H9 (cell line): ENCODE measurements around the gene PNMA6E. TPM values are rescaled to one million over a fixed set of nuclear protein-coding genes. Genes with fewer than 3 reads are reported as not detected.

Experiments used
- DNase-seq: peaks from one replicate; pipeline ENCODE4 v3.0.0-alpha.2; 2017
- H2AFZ ChIP-seq: one replicate; pipeline ENCODE4 v1.6.1; 2013; ENCODE audit warnings: mild to moderate bottlenecking, low read length, control low read depth, moderate library complexity
- H2AK5ac ChIP-seq: 2 replicates; pipeline ENCODE4 v1.6.1; 2013; ENCODE audit warnings: low read length, control low read depth, mixed read lengths; ENCODE audit not compliant: insufficient read length
- H2BK120ac ChIP-seq: one replicate; pipeline ENCODE4 v1.6.1; 2013; ENCODE audit warnings: low read depth, mild to moderate bottlenecking, low read length, control low read depth, inconsistent platforms; ENCODE audit not compliant: poor library complexity, severe bottlenecking
- H2BK12ac ChIP-seq: 2 replicates; pipeline ENCODE4 v1.6.1; 2013; ENCODE audit warnings: low read length, control low read depth, mixed read lengths, low read depth; ENCODE audit not compliant: insufficient read length
- H2BK15ac ChIP-seq: 2 replicates; pipeline ENCODE4 v1.6.1; 2013; ENCODE audit warnings: low read depth, low read length, control low read depth
- H2BK20ac ChIP-seq: one replicate; pipeline ENCODE4 v1.6.1; 2013; ENCODE audit warnings: low read depth, mild to moderate bottlenecking, low read length, control low read depth, inconsistent platforms; ENCODE audit not compliant: poor library complexity, severe bottlenecking
- H2BK5ac ChIP-seq: 2 replicates; pipeline ENCODE4 v1.6.1; 2013; ENCODE audit warnings: low read length, control low read depth, mixed read lengths; ENCODE audit not compliant: insufficient read length
- H3K14ac ChIP-seq: 2 replicates; pipeline ENCODE4 v1.6.1; 2013; ENCODE audit warnings: low read length, control low read depth; ENCODE audit not compliant: insufficient read depth
- H3K18ac ChIP-seq: 2 replicates; pipeline ENCODE4 v1.6.1; 2013; ENCODE audit warnings: low read depth, mild to moderate bottlenecking, mixed read lengths, low read length, control low read depth; ENCODE audit not compliant: insufficient read length
- H3K23ac ChIP-seq: 2 replicates; pipeline ENCODE4 v1.6.1; 2013; ENCODE audit warnings: low read length, control low read depth, mixed read lengths, low read depth; ENCODE audit not compliant: insufficient read length
- H3K23me2 ChIP-seq: 2 replicates; pipeline ENCODE4 v1.6.1; 2013; ENCODE audit warnings: low read depth, mild to moderate bottlenecking, mixed read lengths, low read length, control low read depth; ENCODE audit not compliant: insufficient read length, poor library complexity, severe bottlenecking
- H3K27ac ChIP-seq: 2 replicates; pipeline ENCODE4 v1.5.1; 2013; ENCODE audit warnings: low read length, control low read depth, mixed read lengths, low read depth; ENCODE audit not compliant: insufficient read length
- H3K27me3 ChIP-seq: 2 replicates; pipeline ENCODE4 v1.6.1; 2013; ENCODE audit warnings: low read length, control low read depth, inconsistent platforms; ENCODE audit not compliant: insufficient read depth
- H3K4ac ChIP-seq: 2 replicates; pipeline ENCODE4 v1.6.1; 2013; ENCODE audit warnings: low read depth, mild to moderate bottlenecking, control low read depth, inconsistent platforms, low read length, moderate library complexity
- H3K4me1 ChIP-seq: 2 replicates; pipeline ENCODE4 v1.6.1; 2013; ENCODE audit warnings: low read length, control low read depth, inconsistent platforms; ENCODE audit not compliant: insufficient read depth
- H3K4me2 ChIP-seq: 2 replicates; pipeline ENCODE4 v1.6.1; 2013; ENCODE audit warnings: low read length, control low read depth, mixed read lengths; ENCODE audit not compliant: insufficient read length, insufficient read depth
- H3K56ac ChIP-seq: 2 replicates; pipeline ENCODE4 v1.6.1; 2013; ENCODE audit warnings: low read depth, mild to moderate bottlenecking, mixed read lengths, low read length, control low read depth; ENCODE audit not compliant: insufficient read length
- H3K79me1 ChIP-seq: 2 replicates; pipeline ENCODE4 v1.6.1; 2013; ENCODE audit warnings: low read depth, mild to moderate bottlenecking, moderate library complexity, low read length, control low read depth, inconsistent platforms; ENCODE audit not compliant: insufficient read depth, poor library complexity, severe bottlenecking
- H3K79me2 ChIP-seq: 2 replicates; pipeline ENCODE4 v1.6.1; 2013; ENCODE audit warnings: low read length, control low read depth, inconsistent platforms; ENCODE audit not compliant: insufficient read depth
- H3K9ac ChIP-seq: 2 replicates; pipeline ENCODE4 v1.6.1; 2013; ENCODE audit warnings: low read length, control low read depth, mixed read lengths; ENCODE audit not compliant: insufficient read length; ENCODE audit errors: extremely low read depth
- H3K9me3 ChIP-seq: one replicate; pipeline ENCODE4 v1.6.1; 2013; ENCODE audit warnings: low read depth, low read length, inconsistent platforms; ENCODE audit not compliant: control insufficient read depth
- H3T11ph ChIP-seq: one replicate; pipeline ENCODE4 v1.6.1; 2013; ENCODE audit warnings: mild to moderate bottlenecking, low read length, control low read depth, inconsistent platforms
- H4K20me1 ChIP-seq: one replicate; pipeline ENCODE4 v1.6.1; 2013; ENCODE audit not compliant: control insufficient read depth, insufficient read length, insufficient read depth
- H4K5ac ChIP-seq: 2 replicates; pipeline ENCODE4 v1.6.1; 2013; ENCODE audit warnings: low read depth, mild to moderate bottlenecking, mixed read lengths, low read length, control low read depth; ENCODE audit not compliant: insufficient read length
- H4K8ac ChIP-seq: replicated peaks from 2 replicates; pipeline ENCODE4 v1.6.1; 2013; ENCODE audit warnings: low read length, control low read depth, mixed read lengths, low read depth; ENCODE audit not compliant: insufficient read length
- H4K91ac ChIP-seq: 2 replicates; pipeline ENCODE4 v1.6.1; 2013; ENCODE audit warnings: low read depth, mild to moderate bottlenecking, moderate library complexity, mixed read lengths, low read length, control low read depth; ENCODE audit not compliant: insufficient read length
- H3K27ac Mint-ChIP-seq, 3 experiments: 2 replicates in 2 of 3; 3 replicates in 1 of 3; pipeline ENCODE4 v1.8.0; 2020 to 2021; ENCODE audit warnings: mixed read lengths in 3 of 3, mild to moderate bottlenecking in 1 of 3, moderate library complexity in 1 of 3
- H3K27me3 Mint-ChIP-seq: 2 replicates; pipeline ENCODE4 v1.8.0; 2021; ENCODE audit warnings: low read depth, mild to moderate bottlenecking, moderate library complexity, mixed read lengths
- H3K36me3 Mint-ChIP-seq, 3 experiments: 2 replicates in 2 of 3; 3 replicates in 1 of 3; pipeline ENCODE4 v1.8.0; 2020 to 2021; ENCODE audit warnings: low read depth in 3 of 3, mixed read lengths in 3 of 3; ENCODE audit not compliant: insufficient read depth in 1 of 3
- H3K4me1 Mint-ChIP-seq, 2 experiments: 2 replicates each; pipeline ENCODE4 v1.8.0; 2020; ENCODE audit warnings: mixed read lengths in 2 of 2
- H3K4me3 Mint-ChIP-seq, 2 experiments: 2 replicates in 1 of 2; 3 replicates in 1 of 2; pipeline ENCODE4 v1.8.0; 2020 to 2021; ENCODE audit warnings: mild to moderate bottlenecking in 2 of 2, mixed read lengths in 2 of 2, moderate library complexity in 1 of 2
- H3K9me3 Mint-ChIP-seq, 2 experiments: 2 replicates in 1 of 2; 3 replicates in 1 of 2; pipeline ENCODE4 v1.8.0; 2020; ENCODE audit warnings: mild to moderate bottlenecking in 2 of 2, mixed read lengths in 2 of 2, moderate library complexity in 1 of 2
- WGBS: extraction: QIAGEN DNeasy Blood & Tissue Kit; methylation state at CpG from one replicate; pipeline ENCODE4 v1.1.7; 2013; ENCODE audit warnings: missing lambda C conversion rate, low lambda C conversion rate, mixed read lengths; ENCODE audit not compliant: insufficient read length; ENCODE audit errors: extremely low coverage; 5-methylcytosine and 5-hydroxymethylcytosine counted together
- total RNA-seq: library from RNA; stranded (reverse); gene quantifications from 2 replicates; pipeline ENCODE4 v1.2.1, GENCODE V29; 2021
- TF ChIP-seq, protein P1 (sequence below): fragments of 200-600 bp; sonication (generic); conservative IDR thresholded peaks from 3 replicates; pipeline ENCODE4 v1.8.0; 2021; ENCODE audit warnings: antibody characterized with exemption, mild to moderate bottlenecking

Gene PNMA6E
- total RNA-seq, 1 experiment from 2014 or later, result not detected

DNA sequence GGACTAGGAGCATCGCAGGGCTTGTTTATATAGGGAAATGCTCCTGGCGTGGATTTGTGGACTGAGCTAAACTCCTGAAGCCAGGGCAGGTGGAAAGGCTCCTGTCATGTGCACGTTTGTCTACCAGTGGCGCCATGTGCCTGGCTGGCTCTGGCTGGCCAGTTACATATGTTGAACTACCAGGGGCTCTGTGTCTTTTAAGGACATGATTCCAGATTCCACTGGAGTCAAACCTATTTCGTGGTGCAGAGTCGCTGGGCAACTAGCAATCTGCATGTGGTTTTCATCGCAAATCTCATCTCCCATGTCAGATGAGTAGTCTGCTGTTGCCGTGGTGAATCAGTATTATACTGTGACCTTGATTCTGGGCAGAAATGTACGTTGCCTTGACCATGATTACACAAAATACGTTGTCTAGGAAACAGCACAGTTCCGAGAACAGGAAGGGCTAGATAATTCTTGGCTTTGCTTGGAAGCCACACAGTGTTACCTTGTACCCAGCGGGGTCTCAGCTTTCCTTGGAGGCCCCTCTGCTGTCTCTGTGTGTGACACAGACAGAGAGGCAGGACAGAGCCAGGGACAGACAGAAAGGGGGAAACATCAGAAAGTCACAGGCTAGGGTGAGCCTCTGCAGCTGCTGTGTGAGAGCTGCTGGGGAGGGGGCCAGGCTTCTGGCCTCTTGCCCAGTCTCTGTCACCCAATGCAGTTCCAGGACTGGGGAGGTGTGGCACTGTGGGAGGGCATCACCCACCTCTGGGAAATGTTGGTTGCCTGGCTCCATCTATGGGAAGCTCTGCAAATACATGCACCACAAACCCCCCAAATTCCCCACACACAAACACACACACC lies 19.2 kb downstream of the PNMA6E start:
- Histone ChIP-seq H3K79me1 (no peaks in the 10 kb centered on the region), H3K4me2 (no peak overlapping the region), H4K8ac (no peak overlapping the region), H3K27me3 (no peaks in the 10 kb centered on the region), H2AFZ (no peak overlapping the region), H3K27ac (no peak overlapping the region), H2BK20ac (no peak overlapping the region), H3K4me1 (no peaks in the 10 kb centered on the region), H2BK12ac (no peak overlapping the region), H3K56ac (no peak overlapping the region), H3K23me2 (no peaks in the 10 kb centered on the region), H3K4ac (no peak overlapping the region), H3K9ac (no peak overlapping the region), H3K14ac (no peak overlapping the region), H4K5ac (no peak overlapping the region), H4K91ac (no peak overlapping the region), H2BK120ac (no peak overlapping the region), H2AK5ac (no peak overlapping the region), H3K79me2 (no peaks in the 10 kb centered on the region), H3K18ac (no peak overlapping the region), H4K20me1 (no peaks in the 10 kb centered on the region), H3T11ph (no peak overlapping the region), H2BK15ac (no peak overlapping the region), H2BK5ac (no peak overlapping the region), H3K9me3 (peaks cover 63% of the 10 kb centered on the region), H3K23ac (no peak overlapping the region)
- Mint-ChIP-seq H3K4me3 (no peak overlapping the region), H3K36me3 (peaks cover 2 to 8% (median 4%) of the 10 kb centered on the region in 3 experiments; a peak in 4 of 7 replicates), H3K9me3 (peaks cover 33 to 49% of the 10 kb centered on the region in 2 experiments), H3K27me3 (peaks cover 6% of the 10 kb centered on the region; the same call in 1 of the 2 replicates), H3K4me1 (peaks cover 6% of the 10 kb centered on the region in 2 experiments), H3K27ac (no peak overlapping the region)
- TF ChIP-seq, protein P1, sequence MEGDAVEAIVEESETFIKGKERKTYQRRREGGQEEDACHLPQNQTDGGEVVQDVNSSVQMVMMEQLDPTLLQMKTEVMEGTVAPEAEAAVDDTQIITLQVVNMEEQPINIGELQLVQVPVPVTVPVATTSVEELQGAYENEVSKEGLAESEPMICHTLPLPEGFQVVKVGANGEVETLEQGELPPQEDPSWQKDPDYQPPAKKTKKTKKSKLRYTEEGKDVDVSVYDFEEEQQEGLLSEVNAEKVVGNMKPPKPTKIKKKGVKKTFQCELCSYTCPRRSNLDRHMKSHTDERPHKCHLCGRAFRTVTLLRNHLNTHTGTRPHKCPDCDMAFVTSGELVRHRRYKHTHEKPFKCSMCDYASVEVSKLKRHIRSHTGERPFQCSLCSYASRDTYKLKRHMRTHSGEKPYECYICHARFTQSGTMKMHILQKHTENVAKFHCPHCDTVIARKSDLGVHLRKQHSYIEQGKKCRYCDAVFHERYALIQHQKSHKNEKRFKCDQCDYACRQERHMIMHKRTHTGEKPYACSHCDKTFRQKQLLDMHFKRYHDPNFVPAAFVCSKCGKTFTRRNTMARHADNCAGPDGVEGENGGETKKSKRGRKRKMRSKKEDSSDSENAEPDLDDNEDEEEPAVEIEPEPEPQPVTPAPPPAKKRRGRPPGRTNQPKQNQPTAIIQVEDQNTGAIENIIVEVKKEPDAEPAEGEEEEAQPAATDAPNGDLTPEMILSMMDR, result no peak
- WGBS, result no CpG with 5 or more reads among the region's 12 CpGs
- DNase-seq, result peak; percentile 31
